A549 (cell line): ENCODE data around the gene PTCD2. TPM values are rescaled to one million over a fixed set of nuclear protein-coding genes. Genes with fewer than 3 reads are reported as not detected.
"Not testable (repeated sequence)": the region's sequence is repeated elsewhere in the genome, so short reads cannot be mapped to it uniquely, and the experiment has no call there.

Source experiments
- ATAC-seq, 2 experiments: fragments of 200-7000 bp in 1 of 2; fragments of >200 bp in 1 of 2; cut with Nextera tagmentation in 1 of 2; cut with Tn5 transposase in 1 of 2; 3 replicates each; pipeline versions ENCODE4 v1.8.0 to v1.9.1; 2018 to 2020; ENCODE audit warnings: mild to moderate bottlenecking in 1 of 2, moderate library complexity in 1 of 2
- CTCF ChIA-PET: fragments of 300-600 bp; sonication (Branson Sonifier 250); formaldehyde crosslinking; extraction: SDS; loops from one replicate; lab custom pipeline; 2021; ENCODE audit warnings: antibody characterized with exemption, inconsistent platforms; lab: Yijun Ruan, JAX
- POLR2A ChIA-PET: fragments of 350-600 bp; formaldehyde crosslinking; extraction: SDS; loops from one replicate; lab custom pipeline; 2021; ENCODE audit warnings: antibody characterized with exemption, inconsistent platforms; lab: Yijun Ruan, JAX
- DNase-seq, 2 experiments: peaks; one replicate each; pipeline versions ENCODE4 v3.0.0 to v3.0.0-alpha.2; 2011 to 2016; ENCODE audit warnings: low read depth in 1 of 2, low spot score in 1 of 2
- FAIRE-seq: peaks from 2 replicates; lab custom pipeline; 2011; peaks lifted over from hg19 to GRCh38; lab: Jason Lieb, UNC
- H3K27ac ChIP-seq, 2 experiments: fragments of >200 bp; sonication (Bioruptor Twin); formaldehyde crosslinking; 3 replicates each; pipeline ENCODE4 v1.5.1; 2016 to 2017
- H3K4me1 ChIP-seq: fragments of >200 bp; sonication (Bioruptor Twin); formaldehyde crosslinking; 3 replicates; pipeline ENCODE4 v1.6.1; 2016
- H3K4me2 ChIP-seq: fragments of >200 bp; sonication (Bioruptor Twin); formaldehyde crosslinking; 3 replicates; pipeline ENCODE4 v1.6.1; 2016
- H3K4me3 ChIP-seq: fragments of >200 bp; sonication (Bioruptor Twin); formaldehyde crosslinking; 3 replicates; pipeline ENCODE4 v1.5.1; 2016
- H3K9me3 ChIP-seq: fragments of >200 bp; sonication (Bioruptor Twin); formaldehyde crosslinking; 3 replicates; pipeline ENCODE4 v1.6.1; 2016
- BHLHE40 ChIP-seq: IDR thresholded peaks from 2 replicates; pipeline ENCODE4 v1.6.1; 2012; ENCODE audit warnings: low read depth, low read length, inconsistent platforms
- CBX2 ChIP-seq: fragments of 200-600 bp; sonication (generic); IDR thresholded peaks from 2 replicates; pipeline ENCODE4 v1.6.1; 2016; ENCODE audit warnings: low read depth, mild to moderate bottlenecking, borderline replicate concordance
- CEBPB ChIP-seq, 2 experiments: fragments of >200 bp in 1 of 2; sonication (Bioruptor Twin) in 1 of 2; formaldehyde crosslinking in 1 of 2; IDR thresholded peaks; 2 replicates each; pipeline ENCODE4 v1.6.1; 2012 to 2016
- EHF ChIP-seq: fragments of 250-450 bp; sonication (Bioruptor Pico); IDR thresholded peaks from 2 replicates; pipeline ENCODE4 v1.5.0; 2020; ENCODE audit warnings: mild to moderate bottlenecking
- EHMT2 ChIP-seq: fragments of 200-600 bp; sonication (generic); IDR thresholded peaks from 2 replicates; pipeline ENCODE4 v1.6.1; 2016; ENCODE audit warnings: antibody characterized with exemption, low read depth, mild to moderate bottlenecking, moderate library complexity
- ELK1 ChIP-seq: fragments of 150-350 bp; IDR thresholded peaks from 2 replicates; pipeline ENCODE4 v1.6.1; 2014; ENCODE audit warnings: low read depth, mild to moderate bottlenecking, low read length
- ESRRA ChIP-seq: fragments of 150-350 bp; IDR thresholded peaks from 2 replicates; pipeline ENCODE4 v1.6.1; 2014; ENCODE audit warnings: mild to moderate bottlenecking, low read length, borderline replicate concordance
- HDAC2 ChIP-seq: fragments of 200-600 bp; sonication (generic); IDR thresholded peaks from 2 replicates; pipeline ENCODE4 v1.6.1; 2016
- HOXB13 ChIP-seq: fragments of 250-450 bp; sonication (Bioruptor Pico); IDR thresholded peaks from 2 replicates; pipeline ENCODE4 v1.5.0; 2020; ENCODE audit warnings: low read depth, mild to moderate bottlenecking, moderate library complexity
- HOXB5 ChIP-seq: fragments of 250-450 bp; sonication (Bioruptor Pico); IDR thresholded peaks from 2 replicates; pipeline ENCODE4 v1.5.0; 2020; ENCODE audit warnings: mild to moderate bottlenecking, moderate library complexity
- KDM5A ChIP-seq: fragments of 200-600 bp; sonication (generic); IDR thresholded peaks from 2 replicates; pipeline ENCODE4 v1.6.1; 2016; ENCODE audit warnings: antibody characterized with exemption, mild to moderate bottlenecking
- MAFK ChIP-seq: fragments of 450-650 bp; IDR thresholded peaks from 2 replicates; pipeline ENCODE4 v1.6.1; 2014; ENCODE audit not compliant: partially characterized antibody
- MAX ChIP-seq: IDR thresholded peaks from 2 replicates; pipeline ENCODE4 v1.6.1; 2012
- PBX3 ChIP-seq: IDR thresholded peaks from 2 replicates; pipeline ENCODE4 v1.6.1; 2012
- PHF8 ChIP-seq: fragments of 200-600 bp; sonication (generic); IDR thresholded peaks from 2 replicates; pipeline ENCODE4 v1.6.1; 2016; ENCODE audit warnings: low read depth, mild to moderate bottlenecking, antibody characterized with exemption, moderate library complexity, borderline replicate concordance
- RAD21 ChIP-seq, 2 experiments: fragments of >200 bp in 1 of 2; sonication (Bioruptor Twin) in 1 of 2; formaldehyde crosslinking in 1 of 2; IDR thresholded peaks in 1 of 2; conservative IDR thresholded peaks in 1 of 2; 2 replicates in 1 of 2; 3 replicates in 1 of 2; pipeline ENCODE4 v1.6.1; 2012 to 2018; ENCODE audit warnings: inconsistent platforms in 1 of 2
- RCOR1 ChIP-seq: fragments of 150-350 bp; IDR thresholded peaks from 2 replicates; pipeline ENCODE4 v1.6.1; 2014; ENCODE audit warnings: antibody characterized with exemption, low read length, low read depth
- USF2 ChIP-seq: fragments of 450-650 bp; IDR thresholded peaks from 2 replicates; pipeline ENCODE4 v1.6.1; 2014; ENCODE audit warnings: antibody characterized with exemption
- ZNF302 ChIP-seq: fragments of 250-450 bp; sonication (Bioruptor Pico); IDR thresholded peaks from 2 replicates; pipeline ENCODE4 v1.9.0; 2021; ENCODE audit warnings: inconsistent platforms, mild to moderate bottlenecking, moderate library complexity
- WGBS: methylation state at CpG from one replicate; pipeline ENCODE4 v1.1.6; 2017; ENCODE audit errors: missing lambda C conversion rate; 5-methylcytosine and 5-hydroxymethylcytosine counted together
- polyA plus RNA-seq, 4 experiments: library from polyadenylated mRNA; depleted of rRNA in 3 of 4; stranded (reverse); fragments of >200 nt; fragmentation: RNase III in 1 of 4; extraction: RNeasy Plus Mini Kit Qiagen cat#74134 plus additional on column Dnase treatment in 1 of 4; gene quantifications; 2 replicates in 3 of 4; 3 replicates in 1 of 4; pipeline ENCODE4 v1.2.3, GENCODE V29; 2011 to 2017

PTCD2 gene
- polyA plus RNA-seq, 2 of the 4 experiments (the other 2 are of a cell fraction) = 13.2 to 31.1 TPM

GRCh38 chr5:72319435-72319975 lies 668 bp upstream of the PTCD2 start:
- ChIA-PET CTCF (interaction anchor here (0.8 to 6.3 kb wide), 6 partner anchors 11 to 499 kb away, joined by 3 to 58 read pairs (median 4); no protein-coding TSS in a partner anchor), POLR2A (interaction anchor here (0.6 to 2.0 kb wide), 10 partner anchors 9 to 497 kb away, joined by 3 to 16 read pairs (median 3); partner anchors contain the start of gene TNPO1)
- Histone ChIP-seq H3K4me3 (peak overlapping the region; percentile 82), H3K27ac (peak overlapping the region; percentile 89 to 94), H3K4me2 (peak overlapping the region; percentile 76), H3K4me1 (peaks cover 41% of the 10 kb centered on the region)
- not testable (repeated sequence) for FAIRE-seq, DNase-seq, H3K9me3 ChIP-seq
- peak; percentile 6 to 26; a peak in 3 of 6 replicates for ATAC-seq
- TF ChIP-seq PHF8 (peak; percentile 52), MAFK (peak; percentile 21)
- WGBS = 8% methylated on average over 28 of the region's 28 CpGs

- DNase-seq = peak; percentile 10 to 17
- no peak for FAIRE-seq
- Histone ChIP-seq H3K4me1 (peaks cover 45% of the 10 kb centered on the region), H3K4me2 (peak overlapping the region; percentile 40), H3K4me3 (no peak overlapping the region), H3K9me3 (no peaks in the 10 kb centered on the region), H3K27ac (peak overlapping the region in 1 of 2 experiments; percentile 76; a peak in 2 of 6 replicates)
- no peak for ATAC-seq
- ChIA-PET POLR2A (interaction anchor here (0.7 kb wide), 1 partner anchor 834 kb away, joined by 3 read pairs; no protein-coding TSS in a partner anchor), CTCF (interaction anchor here (0.7 to 1.5 kb wide), 3 partner anchors 9 to 542 kb away, joined by 3 to 4 read pairs (median 4); no protein-coding TSS in a partner anchor)
- TF ChIP-seq KDM5A (no peak), ESRRA (no peak), HOXB13 (CRISPR knock-in tag) (no peak), EHMT2 (no peak), ELK1 (no peak), PBX3 (no peak), CEBPB (IDR thresholded peaks at IDR 0.05) (no peak), BHLHE40 (no peak), EHF (no peak), HDAC2 (no peak), MAX (no peak), ZNF302 (CRISPR knock-in tag) (no peak), RAD21 (conservative IDR thresholded peaks at IDR 0.05 in 1 of 2, IDR thresholded peaks at IDR 0.05 in 1 of 2) (no peak), USF2 (no peak), HOXB5 (CRISPR knock-in tag) (no peak), CBX2 (no peak), RCOR1 (no peak)
- WGBS = 62% methylated on average over 5 of the region's 5 CpGs
These were observed 4.1 kb downstream of the PTCD2 start for GRCh38 chr5:72324189-72324825.
